Endothelial cell of umbilical vein (primary cell): Measurements from ENCODE around the gene MSN. TPM values are rescaled to one million over a fixed set of nuclear protein-coding genes. Genes with fewer than 3 reads are reported as not detected.

Experiments
- BruUV-seq: library from RNA; stranded (reverse); fragments of 400-500 nt; replicated peaks from 2 replicates; lab custom pipeline; 2021; lab: Mats Ljungman, UMichigan
- CTCF ChIA-PET: fragments of 300-600, 350-600 bp; sonication (Branson Sonifier 250); formaldehyde crosslinking; loops from one replicate; lab custom pipeline; 2021; ENCODE audit warnings: antibody characterized with exemption, inconsistent platforms; lab: Charles Lee
- POLR2A ChIA-PET: fragments of 300-600, 350-600 bp; sonication (Branson Sonifier 250); formaldehyde crosslinking; loops from one replicate; lab custom pipeline; 2021; ENCODE audit warnings: antibody characterized with exemption, inconsistent platforms; lab: Charles Lee
- DNase-seq: peaks from one replicate; pipeline ENCODE4 v3.0.0-alpha.2; 2011; ENCODE audit warnings: low read depth, low spot score
- FAIRE-seq: peaks from 2 replicates; lab custom pipeline; 2011; peaks lifted over from hg19 to GRCh38; lab: Jason Lieb, UNC
- H2AFZ ChIP-seq: 2 replicates; pipeline ENCODE4 v1.6.0; 2012; ENCODE audit warnings: low read depth, low read length, control low read depth, inconsistent platforms
- H3K27ac ChIP-seq: 2 replicates; pipeline ENCODE4 v1.5.1; 2011; ENCODE audit warnings: low read depth, mild to moderate bottlenecking, control low read depth, low read length, moderate library complexity; ENCODE audit not compliant: insufficient read depth
- H3K27me3 ChIP-seq, 2 experiments: 2 replicates each; pipeline versions ENCODE4 v1.6.0 to v1.6.1; 2011; ENCODE audit warnings: low read length in 2 of 2, mixed read lengths in 1 of 2; ENCODE audit not compliant: control insufficient read depth in 2 of 2, insufficient read depth in 2 of 2
- H3K36me3 ChIP-seq, 2 experiments: 2 replicates in 1 of 2; 3 replicates in 1 of 2; pipeline ENCODE4 v1.5.1; 2011; ENCODE audit warnings: low read length in 2 of 2, mild to moderate bottlenecking in 1 of 2, moderate library complexity in 1 of 2; ENCODE audit not compliant: control insufficient read depth in 2 of 2, insufficient read depth in 2 of 2; ENCODE audit errors: extremely low read depth in 1 of 2
- H3K4me1 ChIP-seq: 3 replicates; pipeline ENCODE4 v1.5.1; 2011; ENCODE audit warnings: mild to moderate bottlenecking, low read length; ENCODE audit not compliant: control insufficient read depth, insufficient read depth; ENCODE audit errors: extremely low read depth
- H3K4me2 ChIP-seq: 2 replicates; pipeline ENCODE4 v1.6.1; 2011; ENCODE audit warnings: low read length, control low read depth, mixed read lengths; ENCODE audit not compliant: insufficient read depth
- H3K4me3 ChIP-seq, 3 experiments: fragments of 200-600 bp in 1 of 3; sonication (generic), shearing (Covaris generic) in 1 of 3; replicated peaks in 1 of 3; 2 replicates each; pipeline ENCODE4 v1.5.1; 2011 to 2016; ENCODE audit warnings: control low read depth in 3 of 3, low read length in 3 of 3, mild to moderate bottlenecking in 2 of 3, inconsistent platforms in 1 of 3, low read depth in 1 of 3, moderate library complexity in 1 of 3; ENCODE audit not compliant: insufficient read depth in 1 of 3
- H3K79me2 ChIP-seq: 2 replicates; pipeline ENCODE4 v1.6.0; 2012; ENCODE audit warnings: low read length, inconsistent platforms; ENCODE audit not compliant: control insufficient read depth, insufficient read depth
- H3K9ac ChIP-seq: replicated peaks from 2 replicates; pipeline ENCODE3; 2011; ENCODE audit warnings: low read length, control low read depth; ENCODE audit not compliant: insufficient read depth; ENCODE audit errors: extremely low read depth
- H3K9me1 ChIP-seq: replicated peaks from 3 replicates; pipeline ENCODE4 v1.6.0; 2011; ENCODE audit warnings: mild to moderate bottlenecking, low read length; ENCODE audit not compliant: control insufficient read depth, insufficient read depth; ENCODE audit errors: extremely low read depth
- H3K9me3 ChIP-seq: replicated peaks from 2 replicates; pipeline ENCODE4 v1.5.1; 2012; ENCODE audit warnings: low read length, inconsistent platforms; ENCODE audit not compliant: control insufficient read depth, insufficient read depth
- H4K20me1 ChIP-seq: replicated peaks from 2 replicates; pipeline ENCODE3; 2011; ENCODE audit warnings: mild to moderate bottlenecking, low read length; ENCODE audit not compliant: control insufficient read depth, insufficient read depth; ENCODE audit errors: extremely low read depth
- CTCF ChIP-seq, 2 donors: IDR thresholded peaks; 1 replicate in 1 of 2; 2 replicates in 1 of 2; pipeline ENCODE4 v1.5.1; 2011; ENCODE audit warnings: low read length in 2 of 2, mild to moderate bottlenecking in 2 of 2, moderate library complexity in 2 of 2, control low read depth in 1 of 2, inconsistent platforms in 1 of 2, low read depth in 1 of 2; ENCODE audit not compliant: insufficient read depth in 1 of 2; ENCODE audit errors: extremely low read depth in 1 of 2
- EZH2 ChIP-seq: IDR thresholded peaks from 2 replicates; pipeline ENCODE4 v1.6.1; 2012; ENCODE audit warnings: borderline replicate concordance, low read depth, mild to moderate bottlenecking, moderate library complexity, low read length, inconsistent platforms; ENCODE audit not compliant: severe bottlenecking
- FOS ChIP-seq: IDR thresholded peaks from 2 replicates; pipeline ENCODE4 v1.6.1; 2011; ENCODE audit warnings: mild to moderate bottlenecking, low read length, moderate library complexity, borderline replicate concordance; ENCODE audit not compliant: insufficient read depth
- GATA2 ChIP-seq: IDR thresholded peaks from 2 replicates; pipeline ENCODE4 v1.7.0; 2011; ENCODE audit warnings: low read depth, mild to moderate bottlenecking, moderate library complexity, mixed read lengths, low read length; ENCODE audit not compliant: insufficient read length, insufficient read depth
- JUN ChIP-seq: IDR thresholded peaks from 2 replicates; pipeline ENCODE4 v1.6.1; 2011; ENCODE audit warnings: borderline replicate concordance, low read depth; ENCODE audit not compliant: insufficient read length, insufficient read depth
- MAX ChIP-seq: IDR thresholded peaks from 2 replicates; pipeline ENCODE4 v1.6.1; 2011; ENCODE audit not compliant: insufficient read depth, insufficient read length
- MYC ChIP-seq: IDR thresholded peaks from one replicate; pipeline ENCODE4 v1.6.1; 2011; ENCODE audit warnings: mild to moderate bottlenecking, low read depth, low read length
- POLR2A ChIP-seq: IDR thresholded peaks from 2 replicates; pipeline ENCODE4 v1.6.1; 2012; ENCODE audit warnings: low read depth, mild to moderate bottlenecking, control low read depth, low read length
- POLR2AphosphoS5 ChIP-seq: IDR thresholded peaks from 2 replicates; pipeline ENCODE4 v1.6.1; 2012; ENCODE audit warnings: low read depth, mild to moderate bottlenecking, control low read depth, low read length, moderate library complexity; ENCODE audit not compliant: insufficient read depth
- dilution Hi-C: fragments of 300-500 bp; cut with MboI; formaldehyde crosslinking; loops from one replicate; pipeline ENCODE4 v1.15.0; 2019; ENCODE audit warnings: low sequenced_read_pairs; ENCODE audit not compliant: extremely low pct_ligation_motif_present
- intact Hi-C: fragments of 100-400 bp; cut with micrococcal nuclease; formaldehyde crosslinking; loops from one replicate; pipeline ENCODE4 v1.10.0; 2022
- polyA plus RNA-seq, 4 experiments: library from polyadenylated mRNA; depleted of rRNA in 3 of 4; stranded (reverse) in 3 of 4; unstranded in 1 of 4; fragments of >200 nt; gene quantifications; 2 replicates each; pipeline versions ENCODE4 v1.2.1 to v1.2.3, GENCODE V29; 2011 to 2012; ENCODE audit warnings: missing spikeins in 1 of 4
- total RNA-seq: library from RNA; stranded (reverse); gene quantifications from 2 replicates; pipeline ENCODE4 v1.2.3, GENCODE V29; 2021

Gene MSN
- total and polyA plus RNA-seq, 2 donors (not counting 3 experiments of a cell fraction or from before 2014, with no cell fraction given), result 528 to 635 TPM

- Histone ChIP-seq H3K36me3 (peaks cover under 1 to 1% of the 10 kb centered on the region in 2 experiments), H2AFZ (no peak overlapping the region), H3K4me2 (no peak overlapping the region), H3K9me1 (no peaks in the 10 kb centered on the region), H3K79me2 (peaks cover 96% of the 10 kb centered on the region), H3K27ac (no peak overlapping the region), H3K4me1 (peaks cover 27% of the 10 kb centered on the region), H3K27me3 (no peaks in the 10 kb centered on the region), H4K20me1 (peaks cover 4% of the 10 kb centered on the region), H3K4me3 (no peak overlapping the region), H3K9ac (no peak overlapping the region), H3K9me3 (no peaks in the 10 kb centered on the region)
- dilution Hi-C loops, result no loop called here
- BruUV-seq, result no TSS peak
- TF ChIP-seq EZH2, result no peak
- no peak for TF ChIP-seq MAX
- no peak for TF ChIP-seq MYC
- no peak for TF ChIP-seq POLR2A
- TF ChIP-seq POLR2AphosphoS5, result no peak
- TF ChIP-seq GATA2, result no peak
- no peak for TF ChIP-seq CTCF (IDR thresholded peaks at IDR 0.05; ENCODE audit: extremely low read depth in 1 of 2, insufficient read depth in 1 of 2, low read depth in 1 of 2, low read length in 2 of 2)
- no peak for TF ChIP-seq FOS
- TF ChIP-seq JUN, result no peak
- intact Hi-C loops, result loop anchor here (1.0 kb wide), 1 partner anchor 8 kb away; no protein-coding TSS in a partner anchor
- FAIRE-seq (peak; percentile 67), DNase-seq (peak; percentile 32)
- ChIA-PET POLR2A (interaction anchor here (0.7 kb wide), 1 partner anchor 21 kb away, joined by 5 read pairs; no protein-coding TSS in a partner anchor), CTCF (interaction anchor here (1.3 kb wide), 1 partner anchor 8 kb away, joined by 3 read pairs; no protein-coding TSS in a partner anchor)
These were observed 44.8 kb downstream of the MSN start for GRCh38 chrX:65712005-65712806.
